IMR-90 (cell line): ENCODE measurements around the gene RGS9.

Experiments used
- ELK1 ChIP-seq: fragments of 150-350 bp; IDR thresholded peaks from 2 replicates; pipeline ENCODE4 v1.6.1; 2016; ENCODE audit warnings: low read depth, mild to moderate bottlenecking, low read length, moderate library complexity, borderline replicate concordance
- POLR2A ChIP-seq: IDR thresholded peaks from 2 replicates; pipeline ENCODE4 v1.6.1; 2012; ENCODE audit warnings: mild to moderate bottlenecking, low read depth, low read length
- USF2 ChIP-seq: fragments of 150-350 bp; IDR thresholded peaks from 2 replicates; pipeline ENCODE4 v1.6.1; 2017; ENCODE audit warnings: mild to moderate bottlenecking, antibody characterized with exemption, low read length, low read depth

- TF ChIP-seq USF2 (no peak), POLR2A (no peak), ELK1 (no peak)
Observed at GRCh38 chr17:65139101-65139764, 2.1 kb downstream of the RGS9 start.
